ENCODE data around the gene MMP15.
"Not testable (repeated sequence)": the region's sequence is repeated elsewhere in the genome, so short reads cannot be mapped to it uniquely, and the experiment has no call there.

The MMP15 gene

GRCh38 chr16:58049232-58050185, 24.0 kb downstream of the MMP15 start:
- DNase-seq, result no peak

GRCh38 chr16:58051296-58051695, 25.7 kb downstream of the MMP15 start:
- DNase-seq, result no peak

- DNase-seq, result no peak
These were observed 26.5 kb downstream of the MMP15 start for GRCh38 chr16:58051821-58052603.

- no peak for DNase-seq
These were observed 28.1 kb downstream of the MMP15 start for GRCh38 chr16:58053682-58054005.

GRCh38 chr16:58054289-58054688, 28.7 kb downstream of the MMP15 start:
- DNase-seq, result no peak

GRCh38 chr16:58056580-58056979, 31.0 kb downstream of the MMP15 start:
- DNase-seq, result no peak

- DNase-seq, result no peak
These were observed 31.6 kb downstream of the MMP15 start for GRCh38 chr16:58057121-58057520.

GRCh38 chr16:58057784-58058183, 32.2 kb downstream of the MMP15 start:
- DNase-seq, result no peak

GRCh38 chr16:58062821-58063220, 37.3 kb downstream of the MMP15 start:
- no peak for DNase-seq

GRCh38 chr16:58063377-58064076, 38.0 kb downstream of the MMP15 start:
- DNase-seq, result no peak

GRCh38 chr16:58070585-58070984, 45.0 kb downstream of the MMP15 start:
- no peak for DNase-seq

- not testable (repeated sequence) for DNase-seq
These were observed 46.6 kb downstream of the MMP15 start for GRCh38 chr16:58072134-58072533.

- not testable (repeated sequence) for DNase-seq
These were observed 47.5 kb downstream of the MMP15 start for GRCh38 chr16:58073086-58073485.

- DNase-seq, result no peak
These were observed 49.1 kb downstream of the MMP15 start for GRCh38 chr16:58074657-58075056.

- DNase-seq, result no peak
These were observed 51.0 kb downstream of the MMP15 start for GRCh38 chr16:58076514-58076913.

- DNase-seq, result no peak
These were observed 52.2 kb downstream of the MMP15 start for GRCh38 chr16:58077796-58078195.

- not testable (repeated sequence) for DNase-seq
These were observed 55.1 kb downstream of the MMP15 start for GRCh38 chr16:58080657-58081056.

GRCh38 chr16:58082381-58082780, 56.8 kb downstream of the MMP15 start:
- no peak for DNase-seq

- no peak for DNase-seq
These were observed 59.1 kb downstream of the MMP15 start for GRCh38 chr16:58084635-58085034.

- DNase-seq, result no peak
These were observed 59.6 kb downstream of the MMP15 start for GRCh38 chr16:58085171-58085570.

- no peak for DNase-seq
These were observed 60.2 kb downstream of the MMP15 start for GRCh38 chr16:58085584-58086251.

Data from C1 segment of cervical spinal cord (tissue), 14 donors.